Hindlimb muscle (tissue), 1 donor: ENCODE results near the gene U2AF1L4. TPM values are rescaled to one million over a fixed set of nuclear protein-coding genes. Genes with fewer than 3 reads are reported as not detected.

ENCODE experiments used
- DNase-seq: peaks from one replicate; pipeline ENCODE4 v3.0.0-alpha.2; 2013
- polyA plus RNA-seq: library from polyadenylated mRNA; unstranded; fragments of 120-200 nt; gene quantifications from one replicate; pipeline ENCODE4 v1.2.1, GENCODE V29; 2013; ENCODE audit not compliant: insufficient read length

The U2AF1L4 gene
- polyA plus RNA-seq, 1 donor: 18.2 TPM

GRCh38 chr19:35756377-35757230 is 11.4 kb upstream of the U2AF1L4 start, which contains the start of gene HSPB6:
HSPB6 (minus strand) TSS chr19:35757029; CDS start chr19:35757008, 21 bp downstream.
- DNase-seq: peak; percentile 77

- peak; percentile 88 for DNase-seq
Measured at GRCh38 chr19:35755550-35756376, 10.5 kb upstream of the U2AF1L4 start.

- DNase-seq: no peak
Measured at GRCh38 chr19:35755131-35755549, 9.9 kb upstream of the U2AF1L4 start.

GRCh38 chr19:35754370-35755130 is 9.3 kb upstream of the U2AF1L4 start:
- no peak for DNase-seq

GRCh38 chr19:35753634-35754369 is 8.6 kb upstream of the U2AF1L4 start:
- DNase-seq: no peak

GRCh38 chr19:35752746-35753350 is 7.6 kb upstream of the U2AF1L4 start:
- no peak for DNase-seq

GRCh38 chr19:35751839-35752745 is 6.9 kb upstream of the U2AF1L4 start:
- DNase-seq: no peak

- no peak for DNase-seq
Measured at GRCh38 chr19:35750167-35750566, 4.9 kb upstream of the U2AF1L4 start.

GRCh38 chr19:35748106-35749020 is 3.1 kb upstream of the U2AF1L4 start, which contains the start of gene LIN37:
LIN37 (plus strand) TSS chr19:35748576; CDS start chr19:35748725, 149 bp downstream.
- DNase-seq: peak; percentile 99

GRCh38 chr19:35746531-35746930 is 1.3 kb upstream of the U2AF1L4 start:
- no peak for DNase-seq

- no peak for DNase-seq
Measured at GRCh38 chr19:35746087-35746462, 857 bp upstream of the U2AF1L4 start.

GRCh38 chr19:35744430-35745327 is 539 bp downstream of the U2AF1L4 start:
- DNase-seq: peak; percentile 95

GRCh38 chr19:35743640-35744429 is 1.4 kb downstream of the U2AF1L4 start:
- no peak for DNase-seq

GRCh38 chr19:35742121-35742724 is 3.0 kb downstream of the U2AF1L4 start, which contains the start of gene IGFLR1:
IGFLR1 (minus strand) TSS chr19:35742452; CDS start chr19:35741180, 1,272 bp downstream.
- DNase-seq: no peak

- DNase-seq: no peak
Measured at GRCh38 chr19:35741203-35741515, 4.1 kb downstream of the U2AF1L4 start.

GRCh38 chr19:35740423-35741202 is 4.6 kb downstream of the U2AF1L4 start:
- DNase-seq: peak; percentile 97
